ENCODE data around the gene APBA1. TPM values are rescaled to one million over a fixed set of nuclear protein-coding genes. Genes with fewer than 3 reads are reported as not detected.

APBA1 gene
- total RNA-seq, 3 donors from 2014 or later = 10.1 to 14.4 (median 12.7) TPM

- no peak for DNase-seq
- Histone ChIP-seq H3K4me1 (ENCODE audit: low read depth) (no peaks in the 10 kb centered on the region), H3K36me3 (ENCODE audit: low read depth) (no peaks in the 10 kb centered on the region), H3K4me3 (no peak overlapping the region), H3K9me3 (no peaks in the 10 kb centered on the region)
- no peak for TF ChIP-seq CTCF (IDR thresholded peaks at IDR 0.05)
- intact Hi-C loops (cut with DNase I, micrococcal nuclease) = no loop called here
- ATAC-seq = no peak
Measured at GRCh38 chr9:69526699-69527098, 145.5 kb downstream of the APBA1 start.

- no peaks in the 10 kb centered on the region for H3K9me3 ChIP-seq
- DNase-seq (no peak), ATAC-seq (peak; percentile 45)
- intact Hi-C loops (cut with DNase I, micrococcal nuclease) = no loop called here
- no peaks in the 10 kb centered on the region for H3K36me3 ChIP-seq (ENCODE audit: low read depth)
- no peak overlapping the region for H3K4me3 ChIP-seq
- H3K4me1 ChIP-seq (ENCODE audit: low read depth) = no peaks in the 10 kb centered on the region
- TF ChIP-seq CTCF (IDR thresholded peaks at IDR 0.05) = no peak
Measured at GRCh38 chr9:69519470-69520240, 152.5 kb downstream of the APBA1 start.

- Histone ChIP-seq H3K36me3 (ENCODE audit: low read depth) (no peaks in the 10 kb centered on the region), H3K4me3 (no peak overlapping the region), H3K9me3 (no peaks in the 10 kb centered on the region), H3K4me1 (ENCODE audit: low read depth) (no peaks in the 10 kb centered on the region)
- intact Hi-C loops (cut with DNase I, micrococcal nuclease) = no loop called here
- DNase-seq (peak in 1 of 3 donors; percentile 43), ATAC-seq (no peak)
- no peak for TF ChIP-seq CTCF (IDR thresholded peaks at IDR 0.05)
Measured at GRCh38 chr9:69516353-69517322, 155.5 kb downstream of the APBA1 start.

- ATAC-seq (no peak), DNase-seq (peak in 1 of 3 donors; percentile 36)
- Histone ChIP-seq H3K4me1 (ENCODE audit: low read depth) (no peaks in the 10 kb centered on the region), H3K9me3 (no peaks in the 10 kb centered on the region), H3K36me3 (ENCODE audit: low read depth) (no peaks in the 10 kb centered on the region), H3K4me3 (no peak overlapping the region)
- intact Hi-C loops (cut with DNase I, micrococcal nuclease) = no loop called here
- no peak for TF ChIP-seq CTCF (IDR thresholded peaks at IDR 0.05)
Measured at GRCh38 chr9:69515810-69516209, 156.4 kb downstream of the APBA1 start.

GRCh38 chr9:69513141-69513820 lies 158.9 kb downstream of the APBA1 start:
- Histone ChIP-seq H3K36me3 (ENCODE audit: low read depth) (no peaks in the 10 kb centered on the region), H3K4me1 (ENCODE audit: low read depth) (no peaks in the 10 kb centered on the region), H3K9me3 (no peaks in the 10 kb centered on the region), H3K4me3 (no peak overlapping the region)
- ATAC-seq = no peak
- TF ChIP-seq CTCF (IDR thresholded peaks at IDR 0.05) = no peak
- DNase-seq = no peak
- intact Hi-C loops (cut with DNase I, micrococcal nuclease) = no loop called here

Data from mucosa of descending colon (tissue), 3 donors.